SK-N-SH (cell line): ENCODE measurements around the gene SMIM1. TPM values are rescaled to one million over a fixed set of nuclear protein-coding genes. Genes with fewer than 3 reads are reported as not detected.

ENCODE experiments used
- CTCF ChIA-PET: fragments of 300-600, 350-600 bp; formaldehyde crosslinking; extraction: SDS; loops from one replicate; lab custom pipeline; 2021; lab: Yijun Ruan, JAX
- POLR2A ChIA-PET: fragments of 350-600 bp; sonication (Branson Sonifier 250); formaldehyde crosslinking; extraction: SDS; loops from one replicate; lab custom pipeline; 2020; ENCODE audit warnings: antibody characterized with exemption, inconsistent platforms; lab: Yijun Ruan, JAX
- DNase-seq: peaks from one replicate; pipeline ENCODE4 v3.0.0; 2012
- H2AFZ ChIP-seq: fragments of 200-600 bp; sonication (generic); 2 replicates; pipeline ENCODE4 v1.8.1; 2016; ENCODE audit warnings: antibody characterized with exemption, mild to moderate bottlenecking, low read depth
- H3F3A ChIP-seq: fragments of 200-600 bp; sonication (generic); replicated peaks from 2 replicates; pipeline ENCODE3; 2016; ENCODE audit warnings: antibody characterized with exemption, mild to moderate bottlenecking; ENCODE audit not compliant: insufficient read depth
- H3K27ac ChIP-seq, 2 experiments: fragments of 200-500 bp in 1 of 2; fragments of 200-600 bp in 1 of 2; sonication (Bioruptor generic) in 1 of 2; sonication (generic), shearing (Covaris generic) in 1 of 2; 2 replicates each; pipeline versions ENCODE4 v1.5.1 to v1.6.1; 2014 to 2016; ENCODE audit warnings: low read depth in 2 of 2, inconsistent platforms in 1 of 2, low read length in 1 of 2, mild to moderate bottlenecking in 1 of 2, mixed read lengths in 1 of 2
- H3K27me3 ChIP-seq: fragments of 200-600 bp; sonication (generic), shearing (Covaris generic); 2 replicates; pipeline ENCODE4 v1.6.1; 2016; ENCODE audit warnings: mixed run types; ENCODE audit not compliant: insufficient read depth
- H3K36me3 ChIP-seq, 2 experiments: fragments of 200-500 bp in 1 of 2; fragments of 200-600 bp in 1 of 2; sonication (Bioruptor generic) in 1 of 2; sonication (generic) in 1 of 2; replicated peaks in 1 of 2; 2 replicates each; pipeline versions ENCODE3 to v1.5.1; 2014 to 2016; ENCODE audit warnings: low read length in 1 of 2, mild to moderate bottlenecking in 1 of 2; ENCODE audit not compliant: insufficient read depth in 2 of 2, control insufficient read depth in 1 of 2
- H3K4me1 ChIP-seq, 2 experiments: fragments of 200-500 bp in 1 of 2; fragments of 200-600 bp in 1 of 2; sonication (Bioruptor generic) in 1 of 2; sonication (generic), shearing (Covaris generic) in 1 of 2; 2 replicates each; pipeline versions ENCODE4 v1.5.1 to v1.6.1; 2014 to 2016; ENCODE audit warnings: low read depth in 1 of 2, low read length in 1 of 2, mixed run types in 1 of 2; ENCODE audit not compliant: insufficient read depth in 2 of 2, control insufficient read depth in 1 of 2
- H3K4me2 ChIP-seq: fragments of 200-600 bp; sonication (generic), shearing (Covaris generic); 2 replicates; pipeline ENCODE4 v1.6.1; 2017; ENCODE audit warnings: mixed run types
- H3K4me3 ChIP-seq, 2 experiments: fragments of 200-500 bp in 1 of 2; fragments of 200-600 bp in 1 of 2; sonication (Bioruptor generic) in 1 of 2; sonication (generic), shearing (Covaris generic) in 1 of 2; 2 replicates each; pipeline versions ENCODE4 v1.5.1 to v1.8.1; 2014 to 2016; ENCODE audit warnings: low read depth in 2 of 2, inconsistent platforms in 1 of 2, low read length in 1 of 2, mild to moderate bottlenecking in 1 of 2, mixed read lengths in 1 of 2, moderate library complexity in 1 of 2
- H3K79me2 ChIP-seq: fragments of 200-600 bp; sonication (generic); 2 replicates; pipeline ENCODE4 v1.8.1; 2017; ENCODE audit warnings: mild to moderate bottlenecking; ENCODE audit not compliant: insufficient read depth
- H3K9ac ChIP-seq: fragments of 200-600 bp; sonication (generic); 2 replicates; pipeline ENCODE4 v1.6.1; 2017; ENCODE audit warnings: mixed run types
- H3K9me2 ChIP-seq: fragments of 200-600 bp; sonication (generic); 2 replicates; pipeline ENCODE4 v1.6.1; 2017; ENCODE audit warnings: mixed run types
- H3K9me3 ChIP-seq: fragments of 200-600 bp; sonication (generic); 2 replicates; pipeline ENCODE4 v1.6.1; 2017; ENCODE audit warnings: mixed run types, mild to moderate bottlenecking, moderate library complexity
- H4K20me1 ChIP-seq: fragments of 200-600 bp; sonication (generic); 2 replicates; pipeline ENCODE4 v1.6.1; 2017; ENCODE audit warnings: mild to moderate bottlenecking, mixed run types; ENCODE audit not compliant: insufficient read depth
- CHD2 ChIP-seq: fragments of 150-350 bp; IDR thresholded peaks from 2 replicates; pipeline ENCODE4 v1.6.1; 2018; ENCODE audit warnings: low read length; ENCODE audit not compliant: partially characterized antibody
- EP300 ChIP-seq, 2 experiments: IDR thresholded peaks; 2 replicates each; pipeline versions ENCODE4 v1.4.0 to v1.6.1; 2012; ENCODE audit warnings: borderline replicate concordance in 1 of 2, low read depth in 1 of 2, low read length in 1 of 2
- FOSL2 ChIP-seq: IDR thresholded peaks from 2 replicates; pipeline ENCODE4 v1.4.0; 2012; ENCODE audit warnings: low read depth, mild to moderate bottlenecking, moderate library complexity, borderline replicate concordance
- FOXJ3 ChIP-seq: sonication (generic); formaldehyde crosslinking; IDR thresholded peaks from 2 replicates; pipeline ENCODE4 v1.5.1; 2020; ENCODE audit warnings: mild to moderate bottlenecking, missing genetic modification reagents
- GABPA ChIP-seq: IDR thresholded peaks from 2 replicates; pipeline ENCODE4 v1.4.0; 2012; ENCODE audit warnings: low read depth, mild to moderate bottlenecking
- GATA2 ChIP-seq: sonication (generic); formaldehyde crosslinking; IDR thresholded peaks from 2 replicates; pipeline ENCODE4 v1.5.0; 2020; ENCODE audit warnings: mild to moderate bottlenecking, missing genetic modification reagents
- MEF2A ChIP-seq: IDR thresholded peaks from 2 replicates; pipeline ENCODE4 v1.4.0; 2012; ENCODE audit warnings: low read depth, borderline replicate concordance
- MXI1 ChIP-seq: IDR thresholded peaks from 2 replicates; pipeline ENCODE4 v1.6.1; 2012; ENCODE audit warnings: mild to moderate bottlenecking, low read depth, low read length, improper control_type of control experiment
- NFIC ChIP-seq: IDR thresholded peaks from 2 replicates; pipeline ENCODE4 v1.4.0; 2012; ENCODE audit warnings: borderline replicate concordance
- NRF1 ChIP-seq: IDR thresholded peaks from 2 replicates; pipeline ENCODE4 v1.6.1; 2012; ENCODE audit warnings: low read depth, mild to moderate bottlenecking, low read length
- RFX5 ChIP-seq: IDR thresholded peaks from 2 replicates; pipeline ENCODE4 v1.6.1; 2012; ENCODE audit warnings: mild to moderate bottlenecking, improper control_type of control experiment, low read length
- RXRA ChIP-seq: IDR thresholded peaks from 2 replicates; pipeline ENCODE4 v1.4.0; 2012; ENCODE audit warnings: low read depth, mild to moderate bottlenecking, borderline replicate concordance
- TCF12 ChIP-seq: IDR thresholded peaks from 2 replicates; pipeline ENCODE4 v1.4.0; 2012
- TEAD4 ChIP-seq: IDR thresholded peaks from 2 replicates; pipeline ENCODE4 v1.4.0; 2012; ENCODE audit warnings: mild to moderate bottlenecking, borderline replicate concordance; ENCODE audit not compliant: insufficient read depth
- USF1 ChIP-seq: IDR thresholded peaks from 2 replicates; pipeline ENCODE4 v1.4.0; 2012; ENCODE audit warnings: low read depth, borderline replicate concordance
- USF2 ChIP-seq: fragments of 150-350 bp; IDR thresholded peaks from 2 replicates; pipeline ENCODE4 v1.6.1; 2017; ENCODE audit warnings: antibody characterized with exemption, low read length, low read depth, borderline replicate concordance
- ZBTB33 ChIP-seq: IDR thresholded peaks from 2 replicates; pipeline ENCODE4 v1.4.0; 2012; ENCODE audit warnings: low read depth, borderline replicate concordance
- WGBS: methylation state at CpG from one replicate; pipeline ENCODE4 v1.1.6; 2017; ENCODE audit warnings: low lambda C conversion rate; 5-methylcytosine and 5-hydroxymethylcytosine counted together
- polyA plus RNA-seq, 3 experiments: library from polyadenylated mRNA; depleted of rRNA; stranded (reverse); fragments of >200 nt; gene quantifications; 2 replicates each; pipeline ENCODE4 v1.2.3, GENCODE V29; 2012
- TF ChIP-seq, protein P1 (sequence below): IDR thresholded peaks from 2 replicates; pipeline ENCODE4 v1.4.0; 2012; ENCODE audit warnings: low read depth
- TF ChIP-seq, protein P2 (sequence below): IDR thresholded peaks from 2 replicates; pipeline ENCODE4 v1.6.1; 2012; ENCODE audit warnings: mild to moderate bottlenecking, low read depth, low read length, moderate library complexity
- TF ChIP-seq, protein P3 (sequence below): fragments of 150-350 bp; IDR thresholded peaks from 2 replicates; pipeline ENCODE4 v1.6.1; 2016; ENCODE audit warnings: mild to moderate bottlenecking, low read depth, low read length

The SMIM1 gene
- polyA plus RNA-seq, 1 of the 3 experiments (the other 2 are of a cell fraction), result 6.1 TPM

- Histone ChIP-seq H3K9ac (no peak overlapping the region), H3K9me3 (no peaks in the 10 kb centered on the region), H3F3A (no peaks in the 10 kb centered on the region), H3K4me3 (no peak overlapping the region), H3K4me2 (no peak overlapping the region), H3K79me2 (peaks cover 18% of the 10 kb centered on the region; the same call in 1 of the 2 replicates), H3K4me1 (peaks cover 0 to 2% of the 10 kb centered on the region in 2 experiments; a peak in 1 of 4 replicates), H3K9me2 (no peaks in the 10 kb centered on the region), H2AFZ (no peak overlapping the region), H4K20me1 (peaks cover 16% of the 10 kb centered on the region; the same call in 1 of the 2 replicates), H3K27ac (no peak overlapping the region), H3K27me3 (no peaks in the 10 kb centered on the region), H3K36me3 (peaks cover 12 to 69% of the 10 kb centered on the region in 2 experiments)
- ChIA-PET POLR2A (interaction anchor here (0.6 to 1.0 kb wide), 2 partner anchors 8 to 10 kb away, joined by 3 read pairs; no protein-coding TSS in a partner anchor), CTCF (interaction anchor here (2.0 to 2.9 kb wide), 2 partner anchors 8 to 59 kb away, joined by 4 to 13 read pairs; no protein-coding TSS in a partner anchor)
- TF ChIP-seq FOXJ3 (CRISPR knock-in tag), result no peak
- TF ChIP-seq EP300 (IDR thresholded peaks at IDR 0.05; ENCODE audit: borderline replicate concordance in 1 of 2, low read depth in 1 of 2, low read length in 1 of 2), result no peak
- no peak for TF ChIP-seq RFX5
- no peak for TF ChIP-seq GATA2 (CRISPR knock-in tag)
- no peak for TF ChIP-seq GABPA
- TF ChIP-seq FOSL2, result no peak
- TF ChIP-seq USF1, result no peak
- TF ChIP-seq CHD2, result no peak
- no peak for TF ChIP-seq ZBTB33
- no peak for TF ChIP-seq MXI1
- TF ChIP-seq MEF2A, result no peak
- TF ChIP-seq TEAD4, result no peak
- TF ChIP-seq USF2, result no peak
- TF ChIP-seq, protein P1, sequence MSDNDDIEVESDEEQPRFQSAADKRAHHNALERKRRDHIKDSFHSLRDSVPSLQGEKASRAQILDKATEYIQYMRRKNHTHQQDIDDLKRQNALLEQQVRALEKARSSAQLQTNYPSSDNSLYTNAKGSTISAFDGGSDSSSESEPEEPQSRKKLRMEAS, result no peak
- TF ChIP-seq, protein P2, sequence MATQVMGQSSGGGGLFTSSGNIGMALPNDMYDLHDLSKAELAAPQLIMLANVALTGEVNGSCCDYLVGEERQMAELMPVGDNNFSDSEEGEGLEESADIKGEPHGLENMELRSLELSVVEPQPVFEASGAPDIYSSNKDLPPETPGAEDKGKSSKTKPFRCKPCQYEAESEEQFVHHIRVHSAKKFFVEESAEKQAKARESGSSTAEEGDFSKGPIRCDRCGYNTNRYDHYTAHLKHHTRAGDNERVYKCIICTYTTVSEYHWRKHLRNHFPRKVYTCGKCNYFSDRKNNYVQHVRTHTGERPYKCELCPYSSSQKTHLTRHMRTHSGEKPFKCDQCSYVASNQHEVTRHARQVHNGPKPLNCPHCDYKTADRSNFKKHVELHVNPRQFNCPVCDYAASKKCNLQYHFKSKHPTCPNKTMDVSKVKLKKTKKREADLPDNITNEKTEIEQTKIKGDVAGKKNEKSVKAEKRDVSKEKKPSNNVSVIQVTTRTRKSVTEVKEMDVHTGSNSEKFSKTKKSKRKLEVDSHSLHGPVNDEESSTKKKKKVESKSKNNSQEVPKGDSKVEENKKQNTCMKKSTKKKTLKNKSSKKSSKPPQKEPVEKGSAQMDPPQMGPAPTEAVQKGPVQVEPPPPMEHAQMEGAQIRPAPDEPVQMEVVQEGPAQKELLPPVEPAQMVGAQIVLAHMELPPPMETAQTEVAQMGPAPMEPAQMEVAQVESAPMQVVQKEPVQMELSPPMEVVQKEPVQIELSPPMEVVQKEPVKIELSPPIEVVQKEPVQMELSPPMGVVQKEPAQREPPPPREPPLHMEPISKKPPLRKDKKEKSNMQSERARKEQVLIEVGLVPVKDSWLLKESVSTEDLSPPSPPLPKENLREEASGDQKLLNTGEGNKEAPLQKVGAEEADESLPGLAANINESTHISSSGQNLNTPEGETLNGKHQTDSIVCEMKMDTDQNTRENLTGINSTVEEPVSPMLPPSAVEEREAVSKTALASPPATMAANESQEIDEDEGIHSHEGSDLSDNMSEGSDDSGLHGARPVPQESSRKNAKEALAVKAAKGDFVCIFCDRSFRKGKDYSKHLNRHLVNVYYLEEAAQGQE, result no peak
- no peak for TF ChIP-seq RXRA
- TF ChIP-seq TCF12, result no peak
- TF ChIP-seq, protein P3, sequence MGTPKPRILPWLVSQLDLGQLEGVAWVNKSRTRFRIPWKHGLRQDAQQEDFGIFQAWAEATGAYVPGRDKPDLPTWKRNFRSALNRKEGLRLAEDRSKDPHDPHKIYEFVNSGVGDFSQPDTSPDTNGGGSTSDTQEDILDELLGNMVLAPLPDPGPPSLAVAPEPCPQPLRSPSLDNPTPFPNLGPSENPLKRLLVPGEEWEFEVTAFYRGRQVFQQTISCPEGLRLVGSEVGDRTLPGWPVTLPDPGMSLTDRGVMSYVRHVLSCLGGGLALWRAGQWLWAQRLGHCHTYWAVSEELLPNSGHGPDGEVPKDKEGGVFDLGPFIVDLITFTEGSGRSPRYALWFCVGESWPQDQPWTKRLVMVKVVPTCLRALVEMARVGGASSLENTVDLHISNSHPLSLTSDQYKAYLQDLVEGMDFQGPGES, result no peak
- no peak for TF ChIP-seq NRF1
- no peak for TF ChIP-seq NFIC
- WGBS, result 97% methylated on average over 26 of the region's 30 CpGs
- DNase-seq, result no peak
Measured at GRCh38 chr1:3783651-3784474, 11.3 kb downstream of the SMIM1 start.
